Measurements from ENCODE around the gene IFT88.

DNA sequence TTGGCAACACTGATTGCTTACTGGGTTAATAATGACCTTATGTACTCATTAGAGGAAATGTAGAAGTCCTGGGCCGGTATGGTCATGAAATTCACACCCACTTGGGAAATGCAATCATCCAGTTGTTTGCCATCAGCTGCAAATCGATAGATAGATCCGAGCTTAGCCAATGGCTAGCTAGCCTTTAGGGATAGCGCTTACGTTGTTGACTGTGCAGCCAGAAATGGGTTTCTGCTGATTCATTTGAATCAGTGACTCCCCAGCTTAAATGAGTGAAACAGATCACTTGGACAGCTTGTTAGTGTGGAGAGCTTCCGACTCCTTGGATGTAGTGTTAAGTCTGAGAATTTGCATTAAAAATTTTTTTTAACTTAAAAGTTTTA lies 148.4 kb downstream of the IFT88 start:
- TF ChIP-seq POLR2A (IDR thresholded peaks at IDR 0.05) (no peak), POLR2AphosphoS5 (IDR thresholded peaks at IDR 0.05) (no peak), EP300 (IDR thresholded peaks at IDR 0.05) (no peak)
- TF ChIP-seq, protein P1, sequence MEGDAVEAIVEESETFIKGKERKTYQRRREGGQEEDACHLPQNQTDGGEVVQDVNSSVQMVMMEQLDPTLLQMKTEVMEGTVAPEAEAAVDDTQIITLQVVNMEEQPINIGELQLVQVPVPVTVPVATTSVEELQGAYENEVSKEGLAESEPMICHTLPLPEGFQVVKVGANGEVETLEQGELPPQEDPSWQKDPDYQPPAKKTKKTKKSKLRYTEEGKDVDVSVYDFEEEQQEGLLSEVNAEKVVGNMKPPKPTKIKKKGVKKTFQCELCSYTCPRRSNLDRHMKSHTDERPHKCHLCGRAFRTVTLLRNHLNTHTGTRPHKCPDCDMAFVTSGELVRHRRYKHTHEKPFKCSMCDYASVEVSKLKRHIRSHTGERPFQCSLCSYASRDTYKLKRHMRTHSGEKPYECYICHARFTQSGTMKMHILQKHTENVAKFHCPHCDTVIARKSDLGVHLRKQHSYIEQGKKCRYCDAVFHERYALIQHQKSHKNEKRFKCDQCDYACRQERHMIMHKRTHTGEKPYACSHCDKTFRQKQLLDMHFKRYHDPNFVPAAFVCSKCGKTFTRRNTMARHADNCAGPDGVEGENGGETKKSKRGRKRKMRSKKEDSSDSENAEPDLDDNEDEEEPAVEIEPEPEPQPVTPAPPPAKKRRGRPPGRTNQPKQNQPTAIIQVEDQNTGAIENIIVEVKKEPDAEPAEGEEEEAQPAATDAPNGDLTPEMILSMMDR (IDR thresholded peaks at IDR 0.05), result no peak

All from suprapubic skin (tissue), 4 donors.